ENCODE results near the gene LIME1. TPM values are rescaled to one million over a fixed set of nuclear protein-coding genes. Genes with fewer than 3 reads are reported as not detected.
A peak's percentile ranks its signal among the peaks of the same experiment; 100 is the strongest.

LIME1 gene
- total and polyA plus RNA-seq, 9 of the 15 experiments (the other 6 are each of a cell fraction or from before 2014, with no cell fraction given): 0.11 to 17.1 (median 2.8) TPM; not detected in 2

- TF ChIP-seq TGIF2 (CRISPR knock-in tag; IDR thresholded peaks at IDR 0.05) (no peak), ZNF12 (CRISPR knock-in tag; IDR thresholded peaks at IDR 0.05) (no peak), ZNF274 (IDR thresholded peaks at IDR 0.05; ENCODE audit: borderline replicate concordance, low read depth, low read length) (no peak), PHF20 (IDR thresholded peaks at IDR 0.05; ENCODE audit: partially characterized antibody) (peak; percentile 96), ZNF41 (CRISPR knock-in tag; conservative IDR thresholded peaks at IDR 0.05) (peak; percentile 23; the same call in 1 of the 2 replicates), RERE (CRISPR knock-in tag; IDR thresholded peaks at IDR 0.05; ENCODE audit: borderline replicate concordance) (0 out of 2 replicates have a peak, but pooled peaks have one; percentile 68), CTBP1 (IDR thresholded peaks at IDR 0.05; ENCODE audit: borderline replicate concordance) (peak; percentile 68; the same call in 1 of the 2 replicates), GTF2A2 (tag; IDR thresholded peaks at IDR 0.05) (no peak), TCFL5 (CRISPR knock-in tag; conservative IDR thresholded peaks at IDR 0.05) (no peak), MTF1 (CRISPR knock-in tag; IDR thresholded peaks at IDR 0.05; ENCODE audit: borderline replicate concordance) (no peak), NEUROD1 (IDR thresholded peaks at IDR 0.05; ENCODE audit: borderline replicate concordance, low read depth, low read length, partially characterized antibody) (peak; percentile 49), ARID2 (IDR thresholded peaks at IDR 0.05) (no peak), ZBED1 (IDR thresholded peaks at IDR 0.05) (no peak), TAL1 (IDR thresholded peaks at IDR 0.05) (no peak), NFATC3 (IDR thresholded peaks at IDR 0.05) (no peak), ZEB2 (IDR thresholded peaks at IDR 0.05) (no peak), FOXP1 (CRISPR knock-in tag; IDR thresholded peaks at IDR 0.05) (peak; percentile 87)
- TF ChIP-seq, protein P1, sequence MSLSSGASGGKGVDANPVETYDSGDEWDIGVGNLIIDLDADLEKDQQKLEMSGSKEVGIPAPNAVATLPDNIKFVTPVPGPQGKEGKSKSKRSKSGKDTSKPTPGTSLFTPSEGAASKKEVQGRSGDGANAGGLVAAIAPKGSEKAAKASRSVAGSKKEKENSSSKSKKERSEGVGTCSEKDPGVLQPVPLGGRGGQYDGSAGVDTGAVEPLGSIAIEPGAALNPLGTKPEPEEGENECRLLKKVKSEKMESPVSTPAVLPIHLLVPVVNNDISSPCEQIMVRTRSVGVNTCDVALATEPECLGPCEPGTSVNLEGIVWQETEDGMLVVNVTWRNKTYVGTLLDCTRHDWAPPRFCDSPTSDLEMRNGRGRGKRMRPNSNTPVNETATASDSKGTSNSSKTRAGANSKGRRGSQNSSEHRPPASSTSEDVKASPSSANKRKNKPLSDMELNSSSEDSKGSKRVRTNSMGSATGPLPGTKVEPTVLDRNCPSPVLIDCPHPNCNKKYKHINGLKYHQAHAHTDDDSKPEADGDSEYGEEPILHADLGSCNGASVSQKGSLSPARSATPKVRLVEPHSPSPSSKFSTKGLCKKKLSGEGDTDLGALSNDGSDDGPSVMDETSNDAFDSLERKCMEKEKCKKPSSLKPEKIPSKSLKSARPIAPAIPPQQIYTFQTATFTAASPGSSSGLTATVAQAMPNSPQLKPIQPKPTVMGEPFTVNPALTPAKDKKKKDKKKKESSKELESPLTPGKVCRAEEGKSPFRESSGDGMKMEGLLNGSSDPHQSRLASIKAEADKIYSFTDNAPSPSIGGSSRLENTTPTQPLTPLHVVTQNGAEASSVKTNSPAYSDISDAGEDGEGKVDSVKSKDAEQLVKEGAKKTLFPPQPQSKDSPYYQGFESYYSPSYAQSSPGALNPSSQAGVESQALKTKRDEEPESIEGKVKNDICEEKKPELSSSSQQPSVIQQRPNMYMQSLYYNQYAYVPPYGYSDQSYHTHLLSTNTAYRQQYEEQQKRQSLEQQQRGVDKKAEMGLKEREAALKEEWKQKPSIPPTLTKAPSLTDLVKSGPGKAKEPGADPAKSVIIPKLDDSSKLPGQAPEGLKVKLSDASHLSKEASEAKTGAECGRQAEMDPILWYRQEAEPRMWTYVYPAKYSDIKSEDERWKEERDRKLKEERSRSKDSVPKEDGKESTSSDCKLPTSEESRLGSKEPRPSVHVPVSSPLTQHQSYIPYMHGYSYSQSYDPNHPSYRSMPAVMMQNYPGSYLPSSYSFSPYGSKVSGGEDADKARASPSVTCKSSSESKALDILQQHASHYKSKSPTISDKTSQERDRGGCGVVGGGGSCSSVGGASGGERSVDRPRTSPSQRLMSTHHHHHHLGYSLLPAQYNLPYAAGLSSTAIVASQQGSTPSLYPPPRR (CRISPR knock-in tag; IDR thresholded peaks at IDR 0.05; ENCODE audit: borderline replicate concordance): no peak
- TF ChIP-seq, protein P2, sequence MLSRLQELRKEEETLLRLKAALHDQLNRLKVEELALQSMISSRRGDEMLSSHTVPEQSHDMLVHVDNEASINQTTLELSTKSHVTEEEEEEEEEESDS (CRISPR knock-in tag; IDR thresholded peaks at IDR 0.05): no peak
These were observed 28.7 kb upstream of the LIME1 start, which contains the start of the genes ARFRP1 and ZGPAT (continued) for GRCh38 chr20:63707558-63708300.
